ENCODE results near the gene SREK1IP1.

The SREK1IP1 gene

DNA sequence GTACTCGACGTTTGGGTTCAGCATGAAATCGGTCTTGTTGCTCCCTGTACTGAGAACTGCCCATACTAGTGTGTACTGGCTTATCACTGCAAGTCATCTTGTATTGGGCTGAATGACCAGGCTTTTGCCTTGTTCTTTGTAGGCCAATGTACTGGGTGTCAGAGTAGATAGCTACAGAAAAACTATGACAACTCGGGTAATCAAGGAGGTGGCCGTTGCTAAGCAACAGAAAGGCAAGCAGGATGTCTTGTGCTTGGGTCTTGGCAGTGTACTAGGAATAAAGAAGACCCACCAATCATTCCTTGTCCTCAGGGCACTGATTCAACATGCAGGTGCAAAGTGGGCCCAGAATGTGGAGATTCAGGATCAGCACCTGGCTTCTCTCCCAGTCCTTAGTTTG is 90.1 kb downstream of the SREK1IP1 start:
- H3K4me3 ChIP-seq (ENCODE audit: low read depth, low read length) = no peak overlapping the region
- no peaks in the 10 kb centered on the region for H3K9me3 ChIP-seq (ENCODE audit: severe bottlenecking)
- DNase-seq = no peak
- H3K27ac ChIP-seq = no peak overlapping the region
- TF ChIP-seq, protein P1, sequence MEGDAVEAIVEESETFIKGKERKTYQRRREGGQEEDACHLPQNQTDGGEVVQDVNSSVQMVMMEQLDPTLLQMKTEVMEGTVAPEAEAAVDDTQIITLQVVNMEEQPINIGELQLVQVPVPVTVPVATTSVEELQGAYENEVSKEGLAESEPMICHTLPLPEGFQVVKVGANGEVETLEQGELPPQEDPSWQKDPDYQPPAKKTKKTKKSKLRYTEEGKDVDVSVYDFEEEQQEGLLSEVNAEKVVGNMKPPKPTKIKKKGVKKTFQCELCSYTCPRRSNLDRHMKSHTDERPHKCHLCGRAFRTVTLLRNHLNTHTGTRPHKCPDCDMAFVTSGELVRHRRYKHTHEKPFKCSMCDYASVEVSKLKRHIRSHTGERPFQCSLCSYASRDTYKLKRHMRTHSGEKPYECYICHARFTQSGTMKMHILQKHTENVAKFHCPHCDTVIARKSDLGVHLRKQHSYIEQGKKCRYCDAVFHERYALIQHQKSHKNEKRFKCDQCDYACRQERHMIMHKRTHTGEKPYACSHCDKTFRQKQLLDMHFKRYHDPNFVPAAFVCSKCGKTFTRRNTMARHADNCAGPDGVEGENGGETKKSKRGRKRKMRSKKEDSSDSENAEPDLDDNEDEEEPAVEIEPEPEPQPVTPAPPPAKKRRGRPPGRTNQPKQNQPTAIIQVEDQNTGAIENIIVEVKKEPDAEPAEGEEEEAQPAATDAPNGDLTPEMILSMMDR (IDR thresholded peaks at IDR 0.05; ENCODE audit: low read depth, low read length) = no peak
- H3K36me3 ChIP-seq = no peaks in the 10 kb centered on the region
- no peaks in the 10 kb centered on the region for H3K27me3 ChIP-seq (ENCODE audit: insufficient read depth, low read depth, severe bottlenecking)

DNA sequence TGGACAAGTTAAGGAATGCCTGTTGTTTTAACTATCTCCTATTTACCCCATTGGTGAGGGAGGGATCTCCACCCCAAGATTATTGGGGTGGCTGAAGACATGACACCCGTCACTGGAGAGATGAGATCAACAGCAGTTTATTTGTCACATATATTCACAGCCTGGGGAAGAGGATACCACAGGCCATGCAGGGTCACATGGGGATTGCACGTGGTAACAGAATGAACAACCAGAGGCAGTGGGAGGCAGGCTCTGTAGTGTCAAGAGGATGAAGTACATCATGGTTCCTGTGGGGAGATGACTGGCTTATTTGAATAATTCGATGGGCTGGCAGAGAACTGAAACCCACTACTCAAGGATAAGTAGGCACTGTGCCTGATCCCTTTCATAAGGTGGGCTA is 96.8 kb downstream of the SREK1IP1 start:
- no peaks in the 10 kb centered on the region for H3K36me3 ChIP-seq
- H3K9me3 ChIP-seq (ENCODE audit: severe bottlenecking) = no peaks in the 10 kb centered on the region
- TF ChIP-seq, protein P1 (IDR thresholded peaks at IDR 0.05; ENCODE audit: low read depth, low read length) = no peak
- no peaks in the 10 kb centered on the region for H3K27me3 ChIP-seq (ENCODE audit: insufficient read depth, low read depth, severe bottlenecking)
- no peak for DNase-seq
- H3K4me3 ChIP-seq (ENCODE audit: low read depth, low read length) = no peak overlapping the region
- no peak overlapping the region for H3K27ac ChIP-seq

DNA sequence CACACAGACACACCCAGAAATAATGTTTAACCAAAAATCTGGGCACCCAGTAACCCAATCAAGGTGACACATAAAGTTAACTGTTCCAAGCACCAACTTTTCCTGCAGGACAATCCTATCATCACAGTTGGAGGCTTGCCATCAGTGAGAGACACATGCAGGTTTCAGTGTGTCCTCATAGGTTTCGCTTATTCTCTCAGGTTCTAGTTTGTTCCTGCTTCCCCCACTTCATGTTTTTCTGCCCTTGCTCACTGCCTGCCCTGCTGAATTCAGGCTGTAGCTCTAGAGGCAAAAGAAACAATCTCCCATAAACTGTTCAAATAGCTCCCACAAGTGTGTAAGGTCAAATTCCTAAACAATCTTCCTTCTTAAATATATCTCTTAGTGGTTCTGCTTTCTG is 98.2 kb downstream of the SREK1IP1 start:
- Histone ChIP-seq H3K9me3 (ENCODE audit: severe bottlenecking) (no peaks in the 10 kb centered on the region), H3K4me3 (ENCODE audit: low read depth, low read length) (no peak overlapping the region), H3K27ac (no peak overlapping the region), H3K36me3 (no peaks in the 10 kb centered on the region), H3K27me3 (ENCODE audit: insufficient read depth, low read depth, severe bottlenecking) (no peaks in the 10 kb centered on the region)
- no peak for DNase-seq
- TF ChIP-seq, protein P1 (IDR thresholded peaks at IDR 0.05; ENCODE audit: low read depth, low read length) = no peak

Data from WERI-Rb-1 (cell line).